ENCODE measurements around the gene GNG3.
"Not testable (repeated sequence)": the region's sequence is repeated elsewhere in the genome, so short reads cannot be mapped to it uniquely, and the experiment has no call there.

Gene GNG3

DNA sequence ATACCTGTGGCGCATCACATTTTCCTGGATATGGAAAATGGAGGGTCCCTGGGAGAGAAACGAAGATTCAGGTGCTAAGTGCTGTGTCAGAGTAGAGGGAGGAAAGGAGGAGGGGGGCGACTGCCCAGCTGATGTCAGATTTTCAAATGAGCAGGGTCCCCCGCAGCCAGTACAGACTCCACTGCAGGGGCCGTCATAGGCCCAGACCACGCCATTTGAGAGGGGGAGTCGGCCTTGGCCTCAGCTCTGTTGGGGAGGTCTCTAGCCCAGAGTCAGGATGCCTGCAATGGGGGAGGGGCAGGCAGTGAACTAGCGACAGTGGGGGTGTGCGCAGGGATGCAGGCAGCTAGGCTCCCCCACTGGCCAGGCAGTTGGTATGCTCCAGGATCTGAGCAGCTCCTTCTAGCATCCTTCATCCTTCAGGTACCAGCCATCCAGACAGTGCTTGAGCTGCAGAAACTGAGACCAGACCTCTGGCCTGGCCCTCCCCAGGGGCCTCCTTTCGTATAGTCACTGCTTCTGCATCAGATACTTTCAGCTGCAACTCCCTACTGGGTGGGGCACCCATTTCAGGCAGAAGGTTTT, at the start of gene GNG3, which contains the start of gene BSCL2:
Gene GNG3, plus strand, starts transcription at position 400 of the 585 bp plus-strand sequence. CDS start 620 bp downstream, outside the sequence.
Gene BSCL2, minus strand, starts transcription at position 148 of the 585 bp plus-strand sequence. CDS start 229 bp downstream, outside the sequence.
- DNase-seq (ENCODE audit: low read depth), result no peak

DNA sequence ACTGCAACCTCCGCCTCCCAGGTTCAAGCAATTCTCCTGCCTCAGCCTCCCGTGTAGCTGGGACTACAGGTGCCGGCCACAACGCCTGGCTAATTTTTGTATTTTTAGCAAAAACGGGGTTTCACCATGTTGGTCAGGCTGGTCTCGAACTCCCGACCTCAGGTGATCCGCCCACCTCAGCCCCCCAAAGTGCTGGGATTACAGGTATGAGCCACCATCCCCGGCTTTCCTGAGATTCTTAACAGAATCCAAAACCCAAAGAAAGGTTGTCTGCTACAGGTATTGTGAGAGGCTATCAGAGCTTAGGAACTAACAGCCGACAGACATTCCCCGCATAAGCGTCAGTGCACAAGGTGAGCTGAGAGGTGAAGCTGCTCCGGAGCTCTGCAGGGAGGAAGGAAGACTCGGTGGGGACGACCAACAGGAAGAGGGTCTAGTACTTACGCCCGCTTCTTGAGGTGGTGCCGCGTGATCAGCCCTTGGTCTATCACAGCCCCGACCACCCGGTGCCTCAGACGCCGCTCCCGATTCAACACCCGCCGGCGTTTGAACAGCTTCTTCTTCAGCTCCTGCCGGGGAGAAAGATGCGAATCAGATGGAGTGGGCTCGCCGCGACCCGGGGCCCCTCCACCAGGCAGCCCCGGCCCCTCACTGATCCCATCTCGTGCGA, 42.9 kb upstream of the GNG3 start:
- no peak for DNase-seq (ENCODE audit: low read depth)

DNA sequence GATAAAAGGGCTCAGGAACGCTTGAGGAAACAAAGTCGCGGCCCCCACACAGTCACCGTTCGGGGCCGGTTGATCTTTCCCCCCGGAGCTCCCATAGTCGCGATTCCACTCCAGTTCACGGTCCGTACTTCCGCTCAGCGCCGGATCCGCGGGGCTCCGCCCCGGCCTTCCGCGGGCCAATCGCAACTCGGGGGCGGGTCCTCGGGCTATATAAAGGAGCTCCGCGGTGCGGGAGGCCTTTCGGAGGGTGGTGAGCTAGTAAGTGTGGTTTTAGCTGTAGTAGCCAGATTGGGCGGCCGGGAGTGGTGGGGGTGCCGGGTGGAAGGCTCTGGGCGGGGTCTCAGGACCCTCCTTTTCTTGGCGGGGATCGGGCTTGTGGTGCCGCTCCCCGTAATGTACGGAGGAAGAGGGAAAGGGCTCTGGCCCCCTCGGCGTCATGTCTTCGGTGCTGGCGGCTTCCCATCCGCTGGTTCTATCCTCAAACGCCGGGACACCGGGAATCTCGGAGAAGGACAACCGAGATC, 42.3 kb upstream of the GNG3 start, which contains the start of the genes C11orf98 and CSKMT:
Gene C11orf98, minus strand, starts transcription at position 136 of the 524 bp plus-strand sequence. Its CDS starts 41 bp downstream, at position 95.
Gene CSKMT, plus strand, starts transcription at position 238 of the 524 bp plus-strand sequence. CDS start 568 bp downstream, outside the sequence.
- peak; percentile 92 for DNase-seq (ENCODE audit: low read depth)

DNA sequence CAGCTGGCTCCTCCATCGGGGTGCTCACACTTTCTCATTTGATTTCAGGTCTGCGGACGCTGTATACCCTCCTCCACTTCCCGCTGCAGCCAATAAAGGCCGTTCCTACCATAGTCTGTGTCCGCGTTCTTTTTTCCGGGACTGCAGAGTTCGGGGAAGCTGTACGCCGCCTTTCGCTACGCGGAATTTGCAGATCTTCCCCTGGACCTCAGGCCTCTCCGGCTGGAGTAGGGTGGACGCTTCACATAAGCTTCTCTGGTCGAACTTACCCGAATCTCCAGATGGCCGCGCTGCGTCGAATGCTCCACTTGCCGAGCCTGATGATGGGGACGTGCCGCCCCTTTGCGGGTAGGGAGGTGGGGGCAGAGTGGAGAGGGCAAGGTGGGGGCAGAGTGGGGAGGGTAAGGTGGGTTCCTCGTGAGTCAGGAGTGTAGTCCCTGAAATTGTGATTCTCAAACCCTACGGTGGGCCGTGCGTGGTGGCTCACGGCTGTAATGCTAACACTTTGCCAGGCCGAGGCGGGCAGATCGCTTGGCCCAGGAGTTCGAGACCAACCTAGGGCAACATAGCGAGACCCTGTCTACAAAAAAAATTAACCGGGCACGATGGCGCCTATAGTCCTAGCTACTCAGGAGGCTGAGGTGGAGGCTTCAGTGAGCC, 41.7 kb upstream of the GNG3 start:
- DNase-seq (ENCODE audit: low read depth), result peak; percentile 58

DNA sequence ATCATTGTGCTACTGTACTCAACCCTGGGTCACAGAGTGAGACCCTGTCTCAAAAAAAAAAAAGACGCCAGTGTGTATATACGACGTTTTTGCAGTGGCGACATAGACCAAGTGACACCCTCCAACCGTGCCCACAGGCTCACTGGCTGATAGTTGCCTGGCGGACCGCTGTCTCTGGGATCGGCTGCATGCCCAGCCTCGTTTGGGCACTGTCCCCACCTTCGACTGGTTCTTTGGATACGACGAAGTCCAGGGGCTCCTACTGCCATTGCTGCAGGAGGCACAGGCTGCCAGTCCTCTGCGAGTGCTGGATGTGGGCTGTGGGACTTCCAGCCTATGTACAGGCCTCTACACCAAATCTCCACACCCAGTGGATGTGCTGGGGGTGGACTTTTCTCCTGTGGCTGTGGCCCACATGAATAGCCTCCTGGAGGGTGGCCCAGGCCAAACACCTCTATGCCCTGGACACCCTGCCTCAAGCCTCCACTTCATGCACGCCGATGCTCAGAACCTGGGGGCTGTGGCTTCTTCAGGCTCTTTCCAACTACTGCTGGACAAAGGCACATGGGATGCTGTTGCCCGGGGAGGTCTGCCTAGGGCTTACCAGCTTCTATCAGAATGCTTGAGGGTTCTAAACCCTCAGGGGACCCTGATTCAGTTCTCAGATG, 41.1 kb upstream of the GNG3 start:
- DNase-seq (ENCODE audit: low read depth), result no peak

DNA sequence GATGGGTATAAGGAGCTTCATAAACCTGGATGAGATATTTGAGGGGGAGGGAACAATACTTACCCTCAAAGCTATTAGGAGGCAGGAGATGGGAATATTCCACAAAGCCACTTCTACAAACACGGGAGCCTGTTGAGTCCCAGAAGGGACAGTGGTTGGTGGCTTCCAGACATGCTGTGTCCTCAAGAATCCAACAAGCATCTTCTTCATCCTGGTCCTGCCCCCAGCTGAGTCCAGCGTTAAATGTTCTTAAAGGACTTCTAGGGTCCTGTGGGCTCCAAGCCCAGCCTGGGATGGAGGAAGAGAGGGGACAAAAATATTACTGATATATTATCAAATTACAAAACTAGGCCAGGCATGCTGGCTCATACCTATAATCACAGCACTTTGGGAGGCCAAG, 40.0 kb upstream of the GNG3 start:
- no peak for DNase-seq (ENCODE audit: low read depth)

DNA sequence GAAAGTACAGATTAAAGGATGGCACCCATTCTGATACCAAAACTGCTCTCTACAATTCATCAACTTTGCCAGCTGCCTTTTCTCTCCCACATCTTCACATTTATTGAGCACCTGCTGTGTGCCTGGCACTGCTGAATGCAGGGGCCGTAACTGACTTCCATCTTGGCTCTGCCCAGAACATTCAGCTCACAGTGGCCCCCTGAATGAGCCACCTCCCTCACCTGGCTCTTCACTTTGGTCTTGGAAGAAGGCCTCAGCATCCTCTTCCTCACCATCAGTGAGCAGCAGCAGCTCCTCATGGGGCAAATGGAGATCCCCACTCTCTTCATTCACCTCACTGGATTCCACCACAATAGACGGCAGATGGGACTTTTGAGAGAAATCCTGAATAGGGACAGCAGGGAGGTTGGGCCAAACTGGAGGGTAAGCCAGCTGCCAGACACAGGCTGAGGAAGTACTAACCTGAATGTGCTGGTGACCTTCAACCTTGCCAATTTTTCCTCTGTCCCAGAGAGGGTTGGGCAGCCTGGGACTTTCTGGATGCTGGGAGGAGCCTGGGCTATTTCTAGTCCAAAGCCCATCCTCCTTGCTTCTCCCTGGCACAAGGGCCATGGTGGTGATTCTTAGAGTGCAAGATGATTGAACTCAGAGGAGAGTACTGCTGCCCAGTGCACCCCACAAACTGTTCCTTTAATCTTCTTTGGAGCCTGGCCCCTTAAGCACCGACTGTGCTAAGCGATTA, 37.9 kb upstream of the GNG3 start:
- no peak for DNase-seq (ENCODE audit: low read depth)

DNA sequence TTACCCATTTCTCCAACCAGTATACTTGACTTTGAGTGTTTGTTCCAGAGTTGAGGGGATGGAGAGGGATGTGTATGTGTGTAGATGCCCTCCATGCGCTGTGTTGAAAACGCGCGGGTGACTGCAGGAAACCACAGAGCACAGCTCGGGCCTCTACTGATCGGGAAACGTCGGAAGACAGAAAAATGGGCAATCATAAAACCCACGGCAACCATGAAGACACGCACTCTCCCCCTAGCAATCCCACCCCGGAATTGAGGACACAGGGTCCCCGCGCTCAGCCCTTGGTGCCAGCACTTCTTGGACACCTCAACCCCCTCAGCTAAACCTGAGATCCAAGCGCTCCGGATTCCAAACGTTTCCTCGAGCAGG, 36.3 kb upstream of the GNG3 start:
- no peak for DNase-seq (ENCODE audit: low read depth)

DNA sequence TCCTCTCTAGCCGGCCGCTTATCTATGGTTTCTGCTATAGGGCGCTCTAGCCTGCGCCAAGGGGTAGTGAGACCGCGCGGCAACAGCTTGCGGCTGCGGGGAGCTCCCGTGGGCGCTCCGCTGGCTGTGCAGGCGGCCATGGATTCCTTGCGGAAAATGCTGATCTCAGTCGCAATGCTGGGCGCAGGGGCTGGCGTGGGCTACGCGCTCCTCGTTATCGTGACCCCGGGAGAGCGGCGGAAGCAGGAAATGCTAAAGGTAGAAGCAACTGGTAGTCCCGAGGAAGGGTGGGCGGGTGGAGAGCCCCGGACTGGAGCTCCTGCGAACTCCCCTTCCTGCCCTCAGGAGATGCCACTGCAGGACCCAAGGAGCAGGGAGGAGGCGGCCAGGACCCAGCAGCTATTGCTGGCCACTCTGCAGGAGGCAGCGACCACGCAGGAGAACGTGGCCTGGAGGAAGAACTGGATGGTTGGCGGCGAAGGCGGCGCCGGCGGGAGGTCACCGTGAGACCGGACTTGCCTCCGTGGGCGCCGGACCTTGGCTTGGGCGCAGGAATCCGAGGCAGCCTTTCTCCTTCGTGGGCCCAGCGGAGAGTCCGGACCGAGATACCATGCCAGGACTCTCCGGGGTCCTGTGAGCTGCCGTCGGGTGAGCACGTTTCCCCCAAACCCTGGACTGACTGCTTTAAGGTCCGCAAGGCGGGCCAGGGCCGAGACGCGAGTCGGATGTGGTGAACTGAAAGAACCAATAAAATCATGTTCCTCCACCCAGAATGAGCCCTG, 35.7 kb upstream of the GNG3 start, which contains the start of the genes LBHD1 and UQCC3:
Gene LBHD1, minus strand, starts transcription at position 660 of the 782 bp plus-strand sequence. CDS start 2,236 bp downstream, outside the sequence.
Gene UQCC3, plus strand, starts transcription at position 66 of the 782 bp plus-strand sequence. Its CDS starts 73 bp downstream, at position 139.
- peak; percentile 65 for DNase-seq (ENCODE audit: low read depth)

DNA sequence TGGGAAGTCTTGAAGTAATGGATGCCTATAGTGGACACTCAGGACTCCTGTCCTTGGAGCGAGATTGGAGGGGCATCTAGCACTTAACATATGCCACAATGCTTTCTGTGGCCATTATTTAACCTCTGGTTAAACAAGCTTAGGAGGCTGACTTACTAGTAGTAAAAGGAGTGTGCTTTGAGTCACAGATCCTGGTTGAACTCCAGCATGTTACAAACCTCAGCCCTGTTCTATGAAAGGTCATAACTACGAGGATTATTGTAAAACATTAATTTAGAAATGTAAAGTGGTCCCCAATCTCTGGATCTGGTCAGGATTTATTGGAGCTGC, 34.3 kb upstream of the GNG3 start:
- no peak for DNase-seq (ENCODE audit: low read depth)

DNA sequence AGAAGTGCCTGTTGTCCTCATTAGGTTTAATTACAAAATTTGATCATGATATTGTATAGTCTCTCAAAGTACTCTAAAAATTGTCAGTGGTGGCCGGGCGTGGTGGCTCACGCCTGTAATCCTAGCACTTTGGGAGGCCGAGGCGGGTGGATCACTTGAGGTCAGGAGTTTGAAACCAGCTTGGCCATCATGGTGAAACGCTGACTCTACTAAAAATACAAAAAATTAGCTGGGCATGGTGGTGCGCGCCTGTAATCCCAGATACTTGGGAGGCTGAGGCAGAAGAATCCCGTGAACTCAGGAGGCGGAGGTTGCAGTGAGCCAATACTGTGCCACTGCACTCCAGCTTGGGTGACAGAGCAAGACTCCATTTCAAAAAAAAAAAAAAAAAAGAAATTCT, 32.1 kb upstream of the GNG3 start:
- not testable (repeated sequence) for DNase-seq (ENCODE audit: low read depth)

DNA sequence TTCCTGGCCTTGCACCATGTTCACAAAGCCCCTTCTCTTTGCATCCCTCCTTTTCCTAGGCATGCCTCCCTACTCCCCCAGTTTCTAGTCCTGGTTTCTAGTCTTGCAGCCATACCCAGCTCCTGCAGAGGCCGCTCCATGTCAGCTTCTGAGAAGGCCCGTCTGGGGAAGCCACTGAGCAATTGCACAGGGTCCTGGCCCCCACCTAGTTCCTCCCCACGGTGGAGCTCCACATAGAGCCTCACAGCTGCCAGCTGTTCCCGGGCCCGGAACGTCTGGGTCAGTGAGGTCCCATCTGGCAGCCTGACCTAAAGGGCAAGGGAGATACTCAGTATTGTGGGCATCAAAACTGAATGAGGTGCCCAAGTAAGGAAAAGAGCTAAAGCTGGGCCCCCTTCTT, 30.8 kb upstream of the GNG3 start:
- no peak for DNase-seq (ENCODE audit: low read depth)

DNA sequence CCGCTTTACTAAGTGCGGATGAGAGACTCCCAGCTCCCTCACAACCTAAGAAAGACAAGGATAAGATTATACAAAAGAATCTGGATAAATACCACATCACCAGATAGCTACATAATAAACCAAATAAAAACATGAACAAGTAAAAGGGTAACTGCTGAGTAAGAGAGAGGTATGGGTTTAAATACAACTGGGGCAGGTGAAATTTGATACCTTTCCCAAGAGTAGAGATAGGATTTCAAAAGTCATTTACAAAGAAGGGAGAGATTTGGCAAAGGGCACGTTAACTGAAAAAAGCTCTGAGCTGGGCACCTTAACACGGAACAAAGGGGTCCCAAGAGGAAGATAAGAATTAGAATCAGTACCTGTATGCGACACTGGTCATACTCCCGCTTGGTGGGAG, 30.3 kb upstream of the GNG3 start:
- DNase-seq (ENCODE audit: low read depth), result no peak

DNA sequence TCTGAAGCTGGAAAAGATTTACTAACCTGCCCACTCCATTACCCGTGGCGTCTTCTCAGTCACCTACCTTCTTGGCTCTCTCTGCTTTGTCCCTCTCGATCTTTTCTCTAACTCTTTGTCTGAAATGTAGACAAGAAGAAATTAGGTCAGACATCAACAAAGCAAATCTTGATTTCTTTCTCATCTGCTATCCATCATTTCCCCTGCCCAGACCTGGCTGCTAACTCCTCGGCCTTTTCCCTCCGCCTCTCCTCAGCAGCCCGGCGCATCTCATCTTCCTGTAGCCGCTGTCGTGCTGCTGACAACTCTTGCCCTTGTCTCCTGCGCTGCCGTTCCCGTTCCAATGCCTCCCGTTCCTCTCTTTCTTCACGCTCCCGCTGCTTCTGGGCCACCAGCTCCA, 29.8 kb upstream of the GNG3 start:
- no peak for DNase-seq (ENCODE audit: low read depth)

DNA sequence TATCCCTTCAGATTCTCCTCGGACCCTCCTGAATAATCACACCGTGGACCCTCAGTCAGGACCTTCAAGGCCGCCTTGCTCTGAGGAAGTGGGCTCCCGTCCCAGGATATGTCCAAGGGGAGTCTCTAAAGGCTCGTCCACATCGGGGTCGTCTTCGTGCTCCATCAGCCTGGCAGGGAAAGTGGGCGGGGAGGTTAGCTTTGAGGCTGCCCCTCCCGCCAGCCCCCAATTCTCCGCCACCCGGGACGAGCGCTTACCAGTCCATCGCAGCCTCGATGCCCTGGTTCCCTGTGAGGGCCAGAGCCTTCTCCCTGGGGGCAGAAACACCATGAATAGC, 29.1 kb upstream of the GNG3 start:
- no peak for DNase-seq (ENCODE audit: low read depth)

DNA sequence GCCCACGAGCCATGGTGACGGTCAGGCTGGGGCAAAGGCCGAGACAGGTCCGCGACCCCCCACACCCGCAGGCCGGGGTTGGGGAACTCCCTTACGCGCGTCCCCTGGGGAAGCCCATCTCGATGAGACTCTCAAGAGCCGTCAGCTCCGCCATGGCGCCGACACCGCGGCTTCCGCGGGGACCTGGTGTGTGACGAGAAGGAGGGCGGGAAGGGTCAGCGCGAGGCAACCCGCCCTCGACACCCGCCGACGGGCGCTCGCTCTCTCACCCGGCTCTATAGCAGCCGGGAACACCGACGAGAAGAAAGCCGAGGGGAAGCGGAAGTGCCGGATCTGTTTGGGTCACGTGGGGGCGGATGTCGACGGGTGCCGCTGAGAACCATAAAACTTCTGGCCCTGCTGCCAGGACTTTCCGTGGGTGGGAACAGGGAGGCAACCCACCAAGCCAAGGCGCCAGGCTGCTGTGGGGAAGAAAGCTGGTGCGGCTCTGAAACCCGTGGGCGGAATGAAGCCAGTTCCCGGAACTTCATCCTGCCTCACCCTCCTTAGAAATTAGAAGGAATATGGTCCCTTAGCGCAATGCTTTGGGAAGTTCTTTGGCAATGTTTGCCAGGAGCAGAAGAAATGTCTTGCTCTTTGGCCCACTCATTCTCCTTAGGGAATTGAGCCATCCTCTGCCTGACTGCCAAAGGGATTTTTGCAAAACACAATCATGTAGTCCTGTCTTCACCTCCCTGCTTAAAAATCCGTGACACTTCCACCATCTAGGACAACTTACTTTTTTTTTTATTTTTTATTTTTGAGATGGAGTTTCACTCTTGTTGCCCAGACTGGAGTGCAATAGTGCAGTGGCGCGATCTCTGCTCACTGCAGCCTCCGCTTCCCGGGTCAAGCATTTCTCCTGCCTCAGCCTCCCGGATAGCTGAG, 28.4 kb upstream of the GNG3 start, which contains the start of gene UBXN1:
Gene UBXN1, minus strand, starts transcription at position 304 of the 927 bp plus-strand sequence. Its CDS starts 150 bp downstream, at position 154.
- peak; percentile 83 for DNase-seq (ENCODE audit: low read depth)

DNA sequence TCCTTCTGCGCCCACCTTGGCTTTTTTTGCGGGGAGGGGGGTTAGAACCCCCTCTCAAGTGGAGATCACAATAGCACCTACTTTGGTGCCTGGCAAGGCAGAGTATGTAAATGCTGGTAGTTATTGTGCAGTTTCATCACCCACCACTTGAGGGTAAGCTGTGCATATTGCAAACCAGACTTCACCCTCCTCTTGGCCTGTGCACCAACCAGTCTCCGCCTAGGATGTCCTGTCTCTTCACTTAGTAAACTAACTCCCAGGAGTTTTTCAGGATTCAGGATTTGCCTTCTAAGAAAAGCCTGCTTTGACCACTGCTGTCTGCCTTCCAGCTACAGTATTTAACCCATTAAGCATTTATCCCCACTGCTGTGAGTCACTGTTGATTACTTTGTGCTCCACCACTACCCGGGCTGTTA, 26.6 kb upstream of the GNG3 start:
- DNase-seq (ENCODE audit: low read depth), result no peak

DNA sequence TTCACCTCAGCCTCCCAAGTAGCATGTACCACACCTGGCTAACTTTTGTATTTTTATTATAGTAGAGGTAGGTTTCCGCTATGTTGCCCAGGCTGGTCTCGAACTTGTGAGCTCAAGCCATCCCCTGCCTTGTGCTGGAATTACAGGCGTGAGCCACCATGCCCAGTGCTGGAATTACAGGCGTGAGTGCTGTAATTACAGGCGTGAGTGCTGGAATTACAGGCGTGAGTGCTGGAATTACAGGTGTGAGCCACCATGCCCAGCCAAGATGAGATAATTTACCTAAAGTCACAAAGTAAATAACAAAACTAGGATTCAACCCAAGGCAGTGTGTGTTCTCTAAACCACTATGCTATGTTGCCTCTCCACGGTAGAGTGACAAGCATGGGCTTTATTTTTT, 25.0 kb upstream of the GNG3 start:
- no peak for DNase-seq (ENCODE audit: low read depth)
